Breast epithelium (tissue), 3 donors: ENCODE results near the gene CHST7.

Experiments used
- POLR2A ChIP-seq: fragments of 450-650 bp; IDR thresholded peaks from one replicate; pipeline ENCODE4 v1.6.1; 2016; ENCODE audit warnings: antibody characterized with exemption, mild to moderate bottlenecking, moderate library complexity
- POLR2AphosphoS5 ChIP-seq, 3 donors: sonication (generic); formaldehyde crosslinking; IDR thresholded peaks; one replicate each; pipeline ENCODE4 v1.6.1; 2017; ENCODE audit warnings: antibody characterized with exemption in 3 of 3
- TF ChIP-seq, protein P1 (sequence below), 3 donors: fragments of 450-650 bp; IDR thresholded peaks; one replicate each; pipeline ENCODE4 v1.5.1; 2016 to 2017; ENCODE audit warnings: antibody characterized with exemption in 3 of 3, mild to moderate bottlenecking in 3 of 3, moderate library complexity in 3 of 3

DNA sequence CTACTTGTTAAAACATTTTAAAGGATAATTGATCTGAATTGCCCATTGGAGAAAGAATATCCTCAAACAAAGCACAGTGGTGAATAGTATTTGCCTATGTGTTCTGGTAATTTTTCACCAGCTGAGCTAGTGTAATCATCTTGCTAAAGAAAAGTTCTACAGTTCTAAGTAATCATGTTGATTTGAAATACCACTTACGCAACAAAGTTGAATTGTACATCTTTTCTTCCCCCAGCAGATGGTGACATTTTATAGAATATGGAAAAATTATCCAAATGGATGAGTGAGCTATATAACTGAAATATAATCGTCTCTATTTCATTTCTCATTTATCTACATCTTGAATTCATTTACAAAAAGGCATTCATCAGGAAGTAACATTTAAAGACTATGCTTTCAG is 18.6 kb upstream of the CHST7 start:
- TF ChIP-seq POLR2A (no peak), POLR2AphosphoS5 (IDR thresholded peaks at IDR 0.05) (no peak)
- TF ChIP-seq, protein P1, sequence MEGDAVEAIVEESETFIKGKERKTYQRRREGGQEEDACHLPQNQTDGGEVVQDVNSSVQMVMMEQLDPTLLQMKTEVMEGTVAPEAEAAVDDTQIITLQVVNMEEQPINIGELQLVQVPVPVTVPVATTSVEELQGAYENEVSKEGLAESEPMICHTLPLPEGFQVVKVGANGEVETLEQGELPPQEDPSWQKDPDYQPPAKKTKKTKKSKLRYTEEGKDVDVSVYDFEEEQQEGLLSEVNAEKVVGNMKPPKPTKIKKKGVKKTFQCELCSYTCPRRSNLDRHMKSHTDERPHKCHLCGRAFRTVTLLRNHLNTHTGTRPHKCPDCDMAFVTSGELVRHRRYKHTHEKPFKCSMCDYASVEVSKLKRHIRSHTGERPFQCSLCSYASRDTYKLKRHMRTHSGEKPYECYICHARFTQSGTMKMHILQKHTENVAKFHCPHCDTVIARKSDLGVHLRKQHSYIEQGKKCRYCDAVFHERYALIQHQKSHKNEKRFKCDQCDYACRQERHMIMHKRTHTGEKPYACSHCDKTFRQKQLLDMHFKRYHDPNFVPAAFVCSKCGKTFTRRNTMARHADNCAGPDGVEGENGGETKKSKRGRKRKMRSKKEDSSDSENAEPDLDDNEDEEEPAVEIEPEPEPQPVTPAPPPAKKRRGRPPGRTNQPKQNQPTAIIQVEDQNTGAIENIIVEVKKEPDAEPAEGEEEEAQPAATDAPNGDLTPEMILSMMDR (IDR thresholded peaks at IDR 0.05), result no peak
